Activated CD8-positive, alpha-beta memory T cell treated with anti-CD3 and anti-CD28 coated beads, Interleukin-2, amount 10 ng/mL, durations not matched to agents 7 days and 5 days (primary cell): ENCODE measurements around the gene GPR139. TPM values are rescaled to one million over a fixed set of nuclear protein-coding genes. Genes with fewer than 3 reads are reported as not detected.

Source experiments
- ATAC-seq: fragments of 150-1000 bp; cut with Tn5 transposase; one replicate; pipeline ENCODE4 v1.10.0; 2021; ENCODE audit warnings: moderate library complexity
- CTCF ChIA-PET: fragments of 350-600 bp; sonication (Branson Sonifier 250); formaldehyde crosslinking; loops from one replicate; lab custom pipeline; 2021; ENCODE audit warnings: antibody characterized with exemption; lab: Charles Lee
- DNase-seq: peaks from one replicate; pipeline ENCODE4 v3.0.0-alpha.2; 2020
- H3K27ac Mint-ChIP-seq: one replicate; pipeline ENCODE4 v1.8.0; 2021; ENCODE audit warnings: mild to moderate bottlenecking, mixed read lengths
- H3K27me3 Mint-ChIP-seq: one replicate; pipeline ENCODE4 v1.8.0; 2021; ENCODE audit warnings: mixed read lengths
- H3K36me3 Mint-ChIP-seq: one replicate; pipeline ENCODE4 v1.8.0; 2021; ENCODE audit warnings: mild to moderate bottlenecking, mixed read lengths
- H3K4me1 Mint-ChIP-seq: one replicate; pipeline ENCODE4 v1.8.0; 2021; ENCODE audit warnings: mixed read lengths
- H3K4me3 Mint-ChIP-seq: one replicate; pipeline ENCODE4 v1.8.0; 2021; ENCODE audit warnings: mild to moderate bottlenecking, moderate library complexity, mixed read lengths
- H3K9me3 Mint-ChIP-seq: one replicate; pipeline ENCODE4 v1.8.0; 2022; ENCODE audit warnings: low read depth, mixed read lengths
- total RNA-seq, 2 experiments: library from RNA; stranded (reverse); gene quantifications; one replicate each; pipeline ENCODE4 v1.2.3, GENCODE V29; 2021

The GPR139 gene
- total RNA-seq, 2 experiments from 2014 or later = not detected

DNA sequence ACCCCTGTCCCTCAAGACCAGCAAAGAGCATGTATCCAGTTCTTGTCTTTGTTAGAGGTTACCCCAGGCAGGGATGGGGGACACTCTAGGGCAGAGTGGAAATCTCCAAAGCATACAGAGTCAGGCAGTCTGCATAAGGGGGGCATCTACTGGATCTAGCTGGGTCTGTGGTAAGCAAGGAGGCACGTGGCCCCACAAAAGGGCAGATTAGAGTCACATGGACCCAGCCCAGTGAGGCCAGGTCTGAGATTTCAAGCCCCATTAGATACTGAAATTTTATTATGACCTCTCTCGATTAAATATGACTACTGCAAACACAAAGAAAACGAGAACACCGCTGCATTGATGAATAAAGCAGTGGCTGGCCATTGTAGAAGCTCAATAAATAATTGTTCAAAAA lies 1.6 kb upstream of the GPR139 start:
- H3K9me3 Mint-ChIP-seq = no peaks in the 10 kb centered on the region
- CTCF ChIA-PET = no interaction called here
- DNase-seq (no peak), ATAC-seq (no peak)
- no peak overlapping the region for H3K4me3 Mint-ChIP-seq
- no peak overlapping the region for H3K27ac Mint-ChIP-seq
- H3K27me3 Mint-ChIP-seq = peaks cover 26% of the 10 kb centered on the region
- H3K36me3 Mint-ChIP-seq = no peaks in the 10 kb centered on the region
- H3K4me1 Mint-ChIP-seq = no peaks in the 10 kb centered on the region

DNA sequence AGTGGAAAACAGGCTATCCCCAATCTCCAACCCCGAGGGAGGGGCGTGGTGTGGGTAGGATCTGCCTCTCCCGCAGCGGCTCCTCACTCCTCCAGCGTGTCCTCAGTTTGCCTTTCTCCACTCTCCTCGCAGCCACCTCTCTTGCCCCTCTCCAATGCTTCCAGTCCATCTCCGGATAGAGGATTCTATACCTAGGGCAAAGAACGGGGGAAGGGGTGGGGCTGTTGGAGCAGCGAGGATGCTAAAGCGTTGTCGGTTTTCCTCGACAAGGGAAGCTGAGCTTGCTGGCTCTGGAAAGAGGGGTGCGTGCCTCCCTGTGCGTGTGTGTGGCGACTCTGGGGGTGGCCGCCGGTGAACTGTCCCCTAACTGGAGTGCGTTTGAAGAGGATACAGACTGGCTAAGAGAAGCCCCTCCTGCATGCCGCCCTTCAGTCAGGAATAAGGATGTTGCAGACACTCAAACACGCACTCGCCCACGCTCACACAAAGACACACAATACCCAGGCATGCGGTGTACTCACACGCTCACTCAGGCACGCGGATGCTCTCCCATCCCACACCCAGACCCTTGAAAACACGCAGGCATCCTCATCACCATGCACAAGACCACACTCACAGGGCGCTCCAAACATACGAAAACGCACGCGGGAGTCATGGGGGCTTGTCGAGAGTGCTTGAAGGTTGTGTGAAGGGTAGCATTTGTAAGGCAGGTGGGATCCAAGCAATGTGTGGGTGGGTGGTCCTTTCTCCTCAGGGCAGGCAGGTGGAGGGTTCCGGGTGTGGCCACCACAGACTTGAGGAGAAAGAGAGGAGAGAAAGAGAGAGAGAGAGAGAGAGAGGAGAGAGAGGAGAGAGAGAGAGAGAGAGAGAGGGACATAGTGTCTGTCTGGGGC lies 655 bp upstream of the GPR139 start:
- H3K4me3 Mint-ChIP-seq = no peak overlapping the region
- DNase-seq = no peak
- H3K36me3 Mint-ChIP-seq = no peaks in the 10 kb centered on the region
- no peak for ATAC-seq
- H3K9me3 Mint-ChIP-seq = no peaks in the 10 kb centered on the region
- H3K27me3 Mint-ChIP-seq = peaks cover 26% of the 10 kb centered on the region
- no peak overlapping the region for H3K27ac Mint-ChIP-seq
- CTCF ChIA-PET = no interaction called here
- no peaks in the 10 kb centered on the region for H3K4me1 Mint-ChIP-seq

DNA sequence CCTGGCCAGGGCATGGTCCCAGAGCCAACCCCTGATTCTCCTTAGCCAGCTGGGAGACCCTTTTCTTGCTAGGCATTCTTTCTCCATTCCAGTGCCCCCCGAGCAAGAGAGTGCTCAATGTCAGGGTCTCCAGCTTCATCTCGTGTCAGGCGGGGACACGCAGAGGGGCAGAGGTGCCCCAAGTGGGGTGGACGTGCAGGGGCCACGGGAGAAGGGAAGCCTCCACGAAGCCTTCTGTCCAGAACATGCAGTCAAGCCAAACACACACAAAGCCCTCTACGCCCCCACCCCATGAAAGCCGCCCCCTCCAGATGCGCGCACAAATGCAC lies 852 bp downstream of the GPR139 start:
- Mint-ChIP-seq H3K36me3 (no peaks in the 10 kb centered on the region), H3K27ac (no peak overlapping the region), H3K4me1 (no peaks in the 10 kb centered on the region), H3K27me3 (peaks cover 26% of the 10 kb centered on the region), H3K9me3 (peaks cover under 1% of the 10 kb centered on the region), H3K4me3 (no peak overlapping the region)
- CTCF ChIA-PET = no interaction called here
- ATAC-seq = no peak
- no peak for DNase-seq

DNA sequence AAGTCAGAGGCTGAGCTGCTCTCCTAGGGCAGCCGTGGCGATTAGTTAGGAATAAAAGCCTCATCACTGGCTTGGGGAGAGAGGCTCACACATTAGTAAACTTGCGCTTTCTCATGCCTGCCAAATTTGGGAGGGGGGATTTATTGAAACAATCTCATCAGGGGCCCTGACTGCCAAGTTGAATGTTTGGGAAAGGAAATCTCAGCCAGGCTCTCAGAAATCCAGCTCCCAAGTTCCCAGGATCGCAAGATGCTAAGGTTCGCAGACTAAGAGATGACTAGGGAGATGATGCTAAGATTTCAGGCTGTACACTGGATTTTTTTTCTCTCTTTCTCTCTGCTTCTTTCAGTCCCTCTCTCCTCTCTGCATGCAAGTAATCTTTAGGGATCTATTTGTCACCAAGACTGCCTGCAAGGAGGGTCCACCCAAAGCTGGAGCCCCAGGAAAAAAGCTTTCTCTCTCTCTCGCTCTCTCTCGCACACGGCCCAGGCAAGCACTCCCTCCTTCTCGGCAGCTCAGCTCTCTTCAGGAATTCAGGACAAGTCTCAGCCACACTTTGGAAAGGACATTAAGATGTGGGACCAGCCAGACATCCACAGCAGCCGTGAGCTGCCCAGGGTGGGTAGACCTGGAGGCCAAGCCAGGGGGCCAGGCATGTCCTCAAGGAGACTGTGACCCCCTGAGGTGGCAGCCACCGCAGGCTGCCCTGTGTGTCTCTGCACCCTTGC lies 1.4 kb downstream of the GPR139 start:
- Mint-ChIP-seq H3K27ac (no peak overlapping the region), H3K4me3 (no peak overlapping the region), H3K4me1 (no peaks in the 10 kb centered on the region), H3K36me3 (no peaks in the 10 kb centered on the region), H3K9me3 (peaks cover 3% of the 10 kb centered on the region), H3K27me3 (peaks cover 26% of the 10 kb centered on the region)
- DNase-seq (no peak), ATAC-seq (no peak)
- CTCF ChIA-PET = no interaction called here

DNA sequence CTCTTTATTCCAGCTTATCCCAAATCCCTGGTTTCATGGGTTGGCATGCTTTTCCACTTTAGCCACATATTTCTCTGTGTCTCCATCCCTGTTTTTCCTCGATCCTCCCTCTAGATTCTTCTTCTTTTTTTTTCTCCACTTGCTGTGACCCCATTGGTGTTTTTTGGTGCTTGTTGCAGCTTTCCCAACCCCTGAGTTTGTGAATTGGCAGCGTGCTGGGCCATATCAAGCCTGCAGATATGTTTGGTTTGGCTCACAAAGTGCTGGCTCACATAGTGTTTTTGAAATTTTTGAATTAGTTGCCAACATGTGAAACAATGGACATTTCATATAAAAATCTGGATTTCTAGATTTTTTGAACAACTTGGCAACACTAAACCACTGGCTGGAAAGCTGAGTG lies 8.8 kb downstream of the GPR139 start:
- Mint-ChIP-seq H3K4me1 (no peaks in the 10 kb centered on the region), H3K27me3 (no peaks in the 10 kb centered on the region), H3K4me3 (no peak overlapping the region), H3K27ac (no peak overlapping the region), H3K36me3 (no peaks in the 10 kb centered on the region), H3K9me3 (peaks cover 9% of the 10 kb centered on the region)
- no peak for DNase-seq
- no peak for ATAC-seq
- CTCF ChIA-PET = no interaction called here

DNA sequence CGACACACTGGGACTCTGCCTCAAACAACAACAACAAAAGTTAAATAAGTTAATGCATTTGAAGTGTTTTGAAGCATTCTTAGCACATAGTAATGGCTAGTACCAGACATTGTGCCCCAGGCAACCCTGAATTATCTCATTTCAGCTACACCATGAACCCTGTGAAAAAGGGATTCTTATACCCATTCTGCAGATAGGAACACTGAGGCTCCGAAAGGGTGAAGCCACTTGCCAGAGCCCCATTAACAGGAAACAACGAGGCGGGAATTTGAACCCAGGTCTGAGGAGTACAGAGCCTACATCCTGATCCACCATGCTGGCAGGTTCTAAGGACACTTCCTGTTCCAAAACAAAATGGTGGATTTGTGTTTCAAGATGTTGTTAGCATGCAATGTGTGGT lies 9.2 kb downstream of the GPR139 start:
- H3K27me3 Mint-ChIP-seq = no peaks in the 10 kb centered on the region
- no peaks in the 10 kb centered on the region for H3K4me1 Mint-ChIP-seq
- CTCF ChIA-PET = no interaction called here
- H3K4me3 Mint-ChIP-seq = no peak overlapping the region
- no peak overlapping the region for H3K27ac Mint-ChIP-seq
- peaks cover 9% of the 10 kb centered on the region for H3K9me3 Mint-ChIP-seq
- H3K36me3 Mint-ChIP-seq = no peaks in the 10 kb centered on the region
- ATAC-seq (no peak), DNase-seq (no peak)

DNA sequence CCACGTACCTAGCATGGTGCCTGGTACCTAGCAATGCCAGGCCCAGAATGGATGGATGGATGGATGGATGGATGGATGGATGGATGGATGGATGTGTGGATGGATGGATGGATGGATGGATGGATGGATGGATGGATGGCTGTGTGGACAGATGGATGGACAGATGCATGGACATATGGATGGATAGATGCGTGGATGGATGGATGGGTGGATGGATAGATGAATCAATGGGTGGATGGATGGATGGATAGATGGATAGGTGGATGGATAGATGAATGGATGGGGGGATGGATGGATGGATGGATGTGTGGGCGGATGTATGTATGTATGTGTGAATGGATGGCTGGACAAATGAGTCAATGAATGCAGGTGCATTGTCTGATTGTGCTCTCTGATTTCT lies 12.6 kb downstream of the GPR139 start:
- Mint-ChIP-seq H3K27me3 (no peaks in the 10 kb centered on the region), H3K9me3 (peaks cover 3% of the 10 kb centered on the region), H3K4me3 (no peak overlapping the region), H3K27ac (no peak overlapping the region), H3K4me1 (no peaks in the 10 kb centered on the region), H3K36me3 (no peaks in the 10 kb centered on the region)
- CTCF ChIA-PET = no interaction called here
- no peak for DNase-seq
- no peak for ATAC-seq

DNA sequence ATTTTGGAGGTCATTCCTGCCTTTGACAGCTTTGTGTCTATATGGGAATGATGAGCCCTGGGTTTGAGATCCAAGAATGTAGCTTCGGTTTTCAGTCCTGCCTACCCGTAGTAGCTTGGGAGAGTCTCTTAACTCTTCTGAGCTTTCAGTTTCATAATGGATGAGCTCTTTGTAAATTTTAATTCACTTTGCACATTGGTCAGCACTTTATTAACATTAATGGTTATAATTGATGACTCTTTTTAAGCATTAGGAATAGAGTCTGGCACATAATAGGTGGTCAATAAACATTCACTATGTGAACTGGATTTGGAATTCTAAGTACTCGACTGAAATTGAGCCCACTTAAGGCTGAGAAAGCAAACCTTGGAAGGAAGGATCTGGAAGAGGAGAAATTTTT lies 17.3 kb downstream of the GPR139 start:
- no peak overlapping the region for H3K27ac Mint-ChIP-seq
- CTCF ChIA-PET = no interaction called here
- H3K36me3 Mint-ChIP-seq = no peaks in the 10 kb centered on the region
- H3K27me3 Mint-ChIP-seq = no peaks in the 10 kb centered on the region
- ATAC-seq (no peak), DNase-seq (no peak)
- H3K4me3 Mint-ChIP-seq = no peak overlapping the region
- H3K4me1 Mint-ChIP-seq = no peaks in the 10 kb centered on the region
- H3K9me3 Mint-ChIP-seq = peaks cover 6% of the 10 kb centered on the region

DNA sequence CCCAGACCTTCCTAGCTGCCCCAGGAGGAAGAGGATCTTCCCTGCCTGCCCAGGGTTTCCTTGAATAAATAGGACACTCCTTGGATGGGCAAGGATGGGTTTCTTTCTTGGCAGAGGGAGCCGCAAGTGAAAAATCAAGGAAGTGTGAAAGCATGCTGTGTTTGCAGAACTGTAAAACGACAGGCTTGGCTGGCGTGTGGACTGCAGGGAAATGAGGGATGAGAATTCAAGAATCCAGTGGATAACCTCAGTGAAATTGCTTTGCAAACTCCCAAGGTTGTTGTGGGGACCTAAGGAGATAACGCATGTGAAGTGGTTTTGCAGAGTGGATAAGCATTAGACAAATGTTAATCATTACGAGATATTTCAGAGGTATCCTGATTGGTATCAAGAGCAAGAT lies 20.4 kb downstream of the GPR139 start:
- H3K27ac Mint-ChIP-seq = no peak overlapping the region
- H3K36me3 Mint-ChIP-seq = no peaks in the 10 kb centered on the region
- DNase-seq (no peak), ATAC-seq (no peak)
- no peaks in the 10 kb centered on the region for H3K27me3 Mint-ChIP-seq
- no peaks in the 10 kb centered on the region for H3K4me1 Mint-ChIP-seq
- H3K4me3 Mint-ChIP-seq = no peak overlapping the region
- CTCF ChIA-PET = no interaction called here
- peaks cover 3% of the 10 kb centered on the region for H3K9me3 Mint-ChIP-seq

DNA sequence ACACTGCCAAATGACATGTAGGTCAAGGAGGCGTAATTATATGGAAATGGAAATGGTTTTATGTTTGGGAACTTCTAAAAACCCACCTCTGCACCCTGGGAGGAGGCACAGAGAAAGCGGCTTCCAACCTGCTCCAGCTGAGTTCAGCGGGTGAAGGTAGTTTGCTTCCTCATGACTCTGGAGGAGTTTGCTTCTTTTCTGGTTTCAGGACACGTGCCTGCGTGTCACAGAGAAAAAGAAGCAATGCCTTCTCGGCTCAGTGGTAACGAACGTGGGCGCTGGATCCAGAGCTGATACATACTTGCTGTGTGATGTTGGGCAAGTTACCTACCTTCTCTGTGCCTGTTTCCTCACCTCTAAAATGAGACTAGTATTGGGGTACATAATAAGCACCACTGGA lies 22.1 kb downstream of the GPR139 start:
- peaks cover 3% of the 10 kb centered on the region for H3K9me3 Mint-ChIP-seq
- no peak overlapping the region for H3K27ac Mint-ChIP-seq
- ATAC-seq (no peak), DNase-seq (no peak)
- H3K4me3 Mint-ChIP-seq = no peak overlapping the region
- H3K4me1 Mint-ChIP-seq = no peaks in the 10 kb centered on the region
- CTCF ChIA-PET = no interaction called here
- no peaks in the 10 kb centered on the region for H3K27me3 Mint-ChIP-seq
- H3K36me3 Mint-ChIP-seq = no peaks in the 10 kb centered on the region

DNA sequence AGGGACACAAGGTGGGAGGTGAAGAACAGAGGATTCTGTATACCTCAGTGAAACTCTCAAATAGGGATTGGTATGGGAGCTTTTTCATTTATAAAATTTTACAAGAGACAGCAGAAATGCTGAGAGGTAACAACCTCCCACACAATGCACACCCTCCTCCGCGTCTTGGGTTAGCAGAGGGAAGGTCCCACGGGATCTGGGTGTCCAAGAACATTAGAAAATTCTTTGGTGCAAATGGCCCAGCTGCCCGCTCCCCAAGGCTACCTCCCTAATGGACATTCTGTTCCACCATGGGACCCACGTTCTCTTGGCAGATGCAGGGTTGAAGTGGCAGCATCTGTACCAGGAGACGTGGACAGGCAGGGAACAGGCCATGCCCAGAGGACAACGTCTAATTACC lies 22.5 kb downstream of the GPR139 start:
- H3K27me3 Mint-ChIP-seq = no peaks in the 10 kb centered on the region
- CTCF ChIA-PET = no interaction called here
- no peaks in the 10 kb centered on the region for H3K4me1 Mint-ChIP-seq
- no peak overlapping the region for H3K27ac Mint-ChIP-seq
- no peaks in the 10 kb centered on the region for H3K36me3 Mint-ChIP-seq
- H3K9me3 Mint-ChIP-seq = peaks cover 3% of the 10 kb centered on the region
- ATAC-seq = no peak
- DNase-seq = no peak
- H3K4me3 Mint-ChIP-seq = no peak overlapping the region

DNA sequence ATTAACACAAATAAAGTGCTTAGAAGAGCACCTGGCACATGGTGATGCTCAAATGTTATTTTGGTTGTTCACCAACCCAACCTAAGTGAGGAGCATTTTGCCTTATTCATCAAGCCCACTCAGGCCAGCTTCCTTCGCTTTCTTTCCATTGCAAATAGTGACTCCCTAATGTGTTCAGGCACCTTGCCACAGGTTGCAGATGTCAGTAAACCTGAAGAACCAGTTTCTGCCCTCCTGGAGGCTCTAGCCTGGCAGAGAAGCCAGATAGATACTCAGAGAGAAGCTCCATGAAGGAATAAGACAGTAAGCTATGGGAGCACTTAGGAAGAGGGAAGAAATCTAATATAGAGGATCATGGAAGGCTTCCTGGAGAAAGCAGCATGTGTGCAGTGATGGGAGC lies 23.9 kb downstream of the GPR139 start:
- Mint-ChIP-seq H3K9me3 (peaks cover 3% of the 10 kb centered on the region), H3K4me1 (no peaks in the 10 kb centered on the region), H3K4me3 (no peak overlapping the region), H3K27me3 (no peaks in the 10 kb centered on the region), H3K36me3 (no peaks in the 10 kb centered on the region), H3K27ac (no peak overlapping the region)
- ATAC-seq = no peak
- CTCF ChIA-PET = no interaction called here
- no peak for DNase-seq

DNA sequence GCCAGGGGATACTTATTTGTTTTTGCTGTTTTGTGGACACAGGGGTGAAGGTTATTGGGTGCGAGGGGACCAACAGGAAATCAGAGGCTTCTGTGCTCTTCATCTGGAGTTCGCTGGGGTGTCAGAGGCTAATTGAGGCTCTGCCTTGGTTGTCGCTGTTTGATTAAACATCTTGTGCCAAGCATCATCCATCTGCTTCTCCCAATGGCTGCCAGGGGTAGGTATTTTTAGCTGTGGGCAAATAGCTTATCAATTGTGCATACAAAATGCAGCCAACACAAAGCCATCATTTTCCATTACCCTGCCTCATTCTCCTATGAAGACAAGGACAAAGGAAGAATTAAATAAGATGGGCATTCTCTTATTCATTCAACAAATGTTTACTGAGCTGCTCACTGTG lies 27.8 kb downstream of the GPR139 start:
- Mint-ChIP-seq H3K27ac (no peak overlapping the region), H3K4me3 (no peak overlapping the region), H3K9me3 (no peaks in the 10 kb centered on the region), H3K36me3 (no peaks in the 10 kb centered on the region), H3K27me3 (no peaks in the 10 kb centered on the region), H3K4me1 (no peaks in the 10 kb centered on the region)
- ATAC-seq (no peak), DNase-seq (no peak)
- CTCF ChIA-PET = no interaction called here

DNA sequence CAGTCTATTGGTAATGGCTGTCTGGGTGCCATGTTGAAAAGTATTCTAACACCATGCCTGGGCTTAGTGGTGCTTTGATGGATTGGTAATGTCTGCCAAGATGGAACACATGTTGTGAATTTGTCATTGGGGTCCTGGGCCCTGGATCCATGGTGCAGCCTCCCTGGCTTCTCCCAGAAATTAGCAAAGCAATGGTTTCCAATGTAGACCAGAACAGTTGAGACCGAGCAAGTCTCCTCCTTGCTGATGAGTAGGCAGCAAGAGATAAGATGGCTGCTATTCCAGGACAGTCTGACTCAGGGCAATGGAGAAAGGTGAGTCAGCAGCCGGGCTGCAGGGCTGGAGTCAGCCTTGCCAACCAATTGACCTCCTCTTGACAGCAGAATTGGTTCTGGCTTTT lies 30.8 kb downstream of the GPR139 start:
- no peaks in the 10 kb centered on the region for H3K4me1 Mint-ChIP-seq
- no peak overlapping the region for H3K27ac Mint-ChIP-seq
- no peaks in the 10 kb centered on the region for H3K36me3 Mint-ChIP-seq
- DNase-seq (no peak), ATAC-seq (no peak)
- H3K9me3 Mint-ChIP-seq = no peaks in the 10 kb centered on the region
- CTCF ChIA-PET = no interaction called here
- no peaks in the 10 kb centered on the region for H3K27me3 Mint-ChIP-seq
- H3K4me3 Mint-ChIP-seq = no peak overlapping the region
